HG03439 (cell line): Measurements from ENCODE around the gene NEU1.

Experiments used
- ATAC-seq: cut with Tn5 transposase; IDR thresholded peaks from one replicate; pipeline ENCODE4 v1.9.1; 2021; ENCODE audit warnings: mild to moderate bottlenecking, moderate library complexity; ENCODE audit not compliant: unreplicated experiment

Gene NEU1

GRCh38 chr6:31896856-31897611, 34.4 kb upstream of the NEU1 start:
- ATAC-seq: no peak

GRCh38 chr6:31896493-31896855, 33.9 kb upstream of the NEU1 start:
- no peak for ATAC-seq

GRCh38 chr6:31892821-31893220, 30.2 kb upstream of the NEU1 start:
- ATAC-seq: no peak

- no peak for ATAC-seq
Observed at GRCh38 chr6:31889331-31889972, 26.8 kb upstream of the NEU1 start.

- ATAC-seq: no peak
Observed at GRCh38 chr6:31888276-31889258, 25.9 kb upstream of the NEU1 start.

- ATAC-seq: no peak
Observed at GRCh38 chr6:31887173-31888007, 24.8 kb upstream of the NEU1 start.

GRCh38 chr6:31886541-31886991, 23.9 kb upstream of the NEU1 start:
- no peak for ATAC-seq

- no peak for ATAC-seq
Observed at GRCh38 chr6:31884528-31885035, 22.0 kb upstream of the NEU1 start.

- ATAC-seq: no peak
Observed at GRCh38 chr6:31883676-31884075, 21.1 kb upstream of the NEU1 start.

- no peak for ATAC-seq
Observed at GRCh38 chr6:31882344-31882743, 19.7 kb upstream of the NEU1 start.

- no peak for ATAC-seq
Observed at GRCh38 chr6:31881136-31881859, 18.7 kb upstream of the NEU1 start.

GRCh38 chr6:31880616-31881015, 18.0 kb upstream of the NEU1 start:
- no peak for ATAC-seq

- no peak for ATAC-seq
Observed at GRCh38 chr6:31879901-31880300, 17.3 kb upstream of the NEU1 start.

- no peak for ATAC-seq
Observed at GRCh38 chr6:31879143-31879542, 16.5 kb upstream of the NEU1 start.

GRCh38 chr6:31878726-31879125, 16.1 kb upstream of the NEU1 start, which contains the start of gene SLC44A4:
Gene SLC44A4, minus strand, starts transcription at chr6:31878997. Its CDS starts 17 bp downstream, at chr6:31878980.
- ATAC-seq: no peak

- no peak for ATAC-seq
Observed at GRCh38 chr6:31878222-31878621, 15.6 kb upstream of the NEU1 start.

GRCh38 chr6:31877651-31878161, 15.1 kb upstream of the NEU1 start:
- ATAC-seq: no peak

- no peak for ATAC-seq
Observed at GRCh38 chr6:31877125-31877650, 14.6 kb upstream of the NEU1 start.

GRCh38 chr6:31876357-31876756, 13.7 kb upstream of the NEU1 start:
- no peak for ATAC-seq
